ENCODE results near the gene CD164L2. TPM values are rescaled to one million over a fixed set of nuclear protein-coding genes. Genes with fewer than 3 reads are reported as not detected.

The CD164L2 gene
- total RNA-seq, 4 donors from 2014 or later, result 0.50 to 0.63 (median 0.54) TPM; not detected in 1

GRCh38 chr1:27331426-27331825, 51.7 kb downstream of the CD164L2 start:
- DNase-seq, result no peak

DNA sequence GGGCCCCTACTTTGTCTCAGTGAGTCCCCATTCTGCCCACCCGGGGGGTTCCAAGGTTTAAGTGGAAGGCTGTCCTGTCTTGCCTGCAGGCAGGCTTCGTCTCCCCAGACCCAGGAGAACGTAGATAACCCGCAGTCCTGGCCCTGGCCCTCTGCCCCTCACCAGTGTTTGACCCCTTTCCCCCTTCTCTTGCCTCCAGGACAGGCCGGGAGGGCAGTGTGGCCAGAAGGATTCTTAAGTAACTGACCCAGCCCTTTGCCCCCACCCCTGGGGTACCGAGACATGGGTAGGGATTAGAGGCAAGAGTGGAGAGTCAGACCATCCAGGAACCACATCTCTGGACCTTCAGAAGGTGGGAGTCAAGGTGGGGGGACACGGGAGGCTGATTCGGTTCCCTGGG, 52.3 kb downstream of the CD164L2 start:
- Histone ChIP-seq H3K36me3 (peaks cover 10 to 40% of the 10 kb centered on the region in 2 donors), H3K27ac (no peak overlapping the region), H3K4me1 (no peaks in the 10 kb centered on the region), H3K27me3 (no peaks in the 10 kb centered on the region), H3K4me3 (replicated peaks in 1 of 3) (no peak overlapping the region), H3K9me3 (no peaks in the 10 kb centered on the region)
- 85 to 90% methylated on average over 8 of the region's 8 CpGs for WGBS, 2 donors
- no peak for DNase-seq
- no peak for TF ChIP-seq POLR2A (IDR thresholded peaks at IDR 0.05)
- TF ChIP-seq CTCF (IDR thresholded peaks at IDR 0.05), result no peak
- intact Hi-C loops (cut with DNase I), result no loop called here

More at GRCh38 chr1:27331426-27331825, 51.7 kb downstream of the CD164L2 start:
- WGBS, 2 donors, result 94 to 95% methylated on average over 3 of the region's 3 CpGs
- no peak overlapping the region for H3K27ac ChIP-seq
- H3K36me3 ChIP-seq, result peaks cover 10 to 41% of the 10 kb centered on the region in 2 donors
- no peak overlapping the region for H3K4me3 ChIP-seq (replicated peaks in 1 of 3)
- intact Hi-C loops (cut with DNase I), result no loop called here
- no peaks in the 10 kb centered on the region for H3K27me3 ChIP-seq
- TF ChIP-seq POLR2A (IDR thresholded peaks at IDR 0.05), result no peak
- TF ChIP-seq CTCF (IDR thresholded peaks at IDR 0.05), result no peak
- H3K4me1 ChIP-seq, result no peaks in the 10 kb centered on the region
- no peaks in the 10 kb centered on the region for H3K9me3 ChIP-seq

Other genes with a start within 250 kb of the CD164L2 start
- gene SLC9A1, start 228.2 kb downstream of the CD164L2 start, total RNA-seq, result 10 to 100 TPM; 13.3 to 26.1 (median 19.9) TPM
- 10 to 100 TPM; 46.1 to 66.6 (median 48.1) TPM for gene WDTC1, start 148.7 kb downstream of the CD164L2 start, total RNA-seq
- gene TMEM222, start 61.2 kb downstream of the CD164L2 start, total RNA-seq, result 10 to 100 TPM; 22.7 to 46.0 (median 30.9) TPM
- gene SYTL1, start 41.3 kb downstream of the CD164L2 start, total RNA-seq, result 10 to 100 TPM; 12.4 to 23.9 (median 18.4) TPM
- gene MAP3K6, start 16.4 kb downstream of the CD164L2 start, total RNA-seq, result 10 to 100 TPM; 17.6 to 62.9 (median 32.3) TPM
- gene FCN3, start 8.5 kb downstream of the CD164L2 start, total RNA-seq, result 10 to 100 TPM in 2 of 4 donors, 1 to 10 TPM in 2; 7.4 to 33.4 (median 10.7) TPM
- 1 to 10 TPM in 1 of 4 donors, under 1 TPM in 3; 0.11 to 2.1 (median 0.60) TPM for gene GPR3, start 9.3 kb upstream of the CD164L2 start, total RNA-seq
- gene WASF2, start 106.8 kb upstream of the CD164L2 start, total RNA-seq, result 10 to 100 TPM; 38.3 to 47.7 (median 46.7) TPM
- gene AHDC1, start 220.8 kb upstream of the CD164L2 start, total RNA-seq, result 10 to 100 TPM; 25.5 to 91.4 (median 47.8) TPM

Measured in thyroid gland (tissue), 4 donors.